Hepatocyte (in vitro differentiated cells): ENCODE data around the gene HS6ST2. TPM values are rescaled to one million over a fixed set of nuclear protein-coding genes. Genes with fewer than 3 reads are reported as not detected.

ENCODE experiments used
- DNase-seq: peaks from one replicate; pipeline ENCODE4 v3.0.0-alpha.2; 2016; ENCODE audit warnings: low spot score
- H2AFZ ChIP-seq: fragments of 200-600 bp; sonication (generic); 2 replicates; pipeline ENCODE4 v1.6.0; 2016; ENCODE audit warnings: antibody characterized with exemption, mild to moderate bottlenecking
- H3K27ac ChIP-seq: fragments of 200-600 bp; sonication (generic); 2 replicates; pipeline ENCODE4 v1.5.1; 2016; ENCODE audit warnings: mild to moderate bottlenecking
- H3K27me3 ChIP-seq: fragments of 200-600 bp; sonication (generic); 2 replicates; pipeline ENCODE4 v1.6.1; 2016
- H3K36me3 ChIP-seq: fragments of 200-600 bp; sonication (generic); replicated peaks from 2 replicates; pipeline ENCODE4 v1.5.1; 2016; ENCODE audit warnings: low read depth; ENCODE audit not compliant: insufficient read depth
- H3K4me1 ChIP-seq: fragments of 200-600 bp; sonication (generic); 2 replicates; pipeline ENCODE4 v1.5.1; 2016; ENCODE audit warnings: mild to moderate bottlenecking, moderate library complexity; ENCODE audit not compliant: insufficient read depth
- H3K4me2 ChIP-seq: fragments of 200-600 bp; sonication (generic); 2 replicates; pipeline ENCODE4 v1.6.0; 2016
- H3K4me3 ChIP-seq: fragments of 200-600 bp; sonication (generic); 2 replicates; pipeline ENCODE4 v1.5.1; 2016; ENCODE audit warnings: mild to moderate bottlenecking
- H3K79me2 ChIP-seq: fragments of 200-600 bp; sonication (generic); 2 replicates; pipeline ENCODE4 v1.6.0; 2017; ENCODE audit warnings: mild to moderate bottlenecking
- H3K9me2 ChIP-seq: fragments of 200-600 bp; sonication (generic); replicated peaks from 2 replicates; pipeline ENCODE4 v1.6.0; 2017; ENCODE audit warnings: mild to moderate bottlenecking; ENCODE audit not compliant: insufficient read depth
- H3K9me3 ChIP-seq: fragments of 200-600 bp; sonication (generic); 2 replicates; pipeline ENCODE4 v1.5.1; 2016; ENCODE audit warnings: low read depth, mild to moderate bottlenecking
- H4K20me1 ChIP-seq: fragments of 200-600 bp; sonication (generic); 2 replicates; pipeline ENCODE4 v1.6.0; 2016; ENCODE audit warnings: mild to moderate bottlenecking; ENCODE audit not compliant: insufficient read depth, poor library complexity, severe bottlenecking
- CTCF ChIP-seq: fragments of 200-600 bp; sonication (generic); IDR thresholded peaks from 2 replicates; pipeline ENCODE4 v1.5.1; 2016; ENCODE audit warnings: antibody characterized with exemption, mild to moderate bottlenecking; ENCODE audit not compliant: poor library complexity
- EZH2 ChIP-seq: fragments of 200-600 bp; sonication (generic); IDR thresholded peaks from 2 replicates; pipeline ENCODE4 v1.6.1; 2016; ENCODE audit warnings: antibody characterized with exemption, mild to moderate bottlenecking, borderline replicate concordance
- EZH2phosphoT487 ChIP-seq: fragments of 200-600 bp; sonication (generic); IDR thresholded peaks from one replicate; pipeline ENCODE4 v1.6.1; 2018; ENCODE audit warnings: antibody characterized with exemption, mild to moderate bottlenecking, low read depth, moderate library complexity; ENCODE audit not compliant: unreplicated experiment, severe bottlenecking
- WGBS: methylation state at CpG from one replicate; pipeline ENCODE4 v1.1.6; 2016; ENCODE audit warnings: low lambda C conversion rate; ENCODE audit errors: missing lambda C conversion rate; 5-methylcytosine and 5-hydroxymethylcytosine counted together
- polyA plus RNA-seq: library from polyadenylated mRNA; unstranded; fragments of >200 nt; fragmentation: Nextera tagmentation; extraction: Ambion mirVana; gene quantifications from 2 replicates; pipeline ENCODE4 v1.2.1, GENCODE V29; 2016
- total RNA-seq: library from RNA; depleted of rRNA; stranded (reverse); fragments of >200 nt; gene quantifications from 2 replicates; pipeline ENCODE4 v1.2.3, GENCODE V29; 2014

HS6ST2 gene
- total and polyA plus RNA-seq, 2 experiments from 2014 or later: 17.4 to 21.9 TPM

GRCh38 chrX:132714913-132715312 lies 243.5 kb downstream of the HS6ST2 start:
- TF ChIP-seq EZH2 (no peak), EZH2phosphoT487 (no peak), CTCF (no peak)
- DNase-seq: no peak
- Histone ChIP-seq H3K9me2 (no peaks in the 10 kb centered on the region), H3K4me3 (no peak overlapping the region), H3K27me3 (no peaks in the 10 kb centered on the region), H3K27ac (no peak overlapping the region), H2AFZ (no peak overlapping the region), H3K4me1 (no peaks in the 10 kb centered on the region), H3K4me2 (no peak overlapping the region), H3K79me2 (no peaks in the 10 kb centered on the region), H3K36me3 (no peaks in the 10 kb centered on the region), H3K9me3 (no peaks in the 10 kb centered on the region), H4K20me1 (no peaks in the 10 kb centered on the region)
- WGBS: 69% methylated on average over 5 of the region's 5 CpGs

GRCh38 chrX:132712350-132712749 lies 246.1 kb downstream of the HS6ST2 start:
- H3K79me2 ChIP-seq: no peaks in the 10 kb centered on the region
- H3K4me3 ChIP-seq: no peak overlapping the region
- no peak for DNase-seq
- H4K20me1 ChIP-seq: no peaks in the 10 kb centered on the region
- no peaks in the 10 kb centered on the region for H3K4me1 ChIP-seq
- no peak for TF ChIP-seq EZH2phosphoT487
- no peak for TF ChIP-seq EZH2
- H3K9me2 ChIP-seq: no peaks in the 10 kb centered on the region
- H3K27me3 ChIP-seq: no peaks in the 10 kb centered on the region
- H2AFZ ChIP-seq: no peak overlapping the region
- H3K9me3 ChIP-seq: no peaks in the 10 kb centered on the region
- no peak overlapping the region for H3K4me2 ChIP-seq
- no peaks in the 10 kb centered on the region for H3K36me3 ChIP-seq
- H3K27ac ChIP-seq: no peak overlapping the region

- no peaks in the 10 kb centered on the region for H3K9me3 ChIP-seq
- no peaks in the 10 kb centered on the region for H3K36me3 ChIP-seq
- no peak for DNase-seq
- H3K9me2 ChIP-seq: no peaks in the 10 kb centered on the region
- no peak overlapping the region for H3K27ac ChIP-seq
- no peak for TF ChIP-seq EZH2
- no peak overlapping the region for H3K4me2 ChIP-seq
- H3K27me3 ChIP-seq: no peaks in the 10 kb centered on the region
- H3K4me3 ChIP-seq: no peak overlapping the region
- H3K79me2 ChIP-seq: no peaks in the 10 kb centered on the region
- no peaks in the 10 kb centered on the region for H4K20me1 ChIP-seq
- no peaks in the 10 kb centered on the region for H3K4me1 ChIP-seq
- 24% methylated on average over 1 of the region's 1 CpG for WGBS
- no peak overlapping the region for H2AFZ ChIP-seq
Observed at GRCh38 chrX:132710656-132711155, 247.7 kb downstream of the HS6ST2 start.

- no peak overlapping the region for H2AFZ ChIP-seq
- no peaks in the 10 kb centered on the region for H3K9me3 ChIP-seq
- H3K27ac ChIP-seq: no peak overlapping the region
- TF ChIP-seq EZH2phosphoT487: no peak
- TF ChIP-seq CTCF: no peak
- no peaks in the 10 kb centered on the region for H4K20me1 ChIP-seq
- no peaks in the 10 kb centered on the region for H3K79me2 ChIP-seq
- no peak for DNase-seq
- no peaks in the 10 kb centered on the region for H3K9me2 ChIP-seq
- H3K4me1 ChIP-seq: no peaks in the 10 kb centered on the region
- no peaks in the 10 kb centered on the region for H3K36me3 ChIP-seq
- no peaks in the 10 kb centered on the region for H3K27me3 ChIP-seq
- H3K4me2 ChIP-seq: no peak overlapping the region
- no peak overlapping the region for H3K4me3 ChIP-seq
Observed at GRCh38 chrX:132708529-132708928, 249.9 kb downstream of the HS6ST2 start.
